ENCODE measurements around the gene TMEM132C.

DNA sequence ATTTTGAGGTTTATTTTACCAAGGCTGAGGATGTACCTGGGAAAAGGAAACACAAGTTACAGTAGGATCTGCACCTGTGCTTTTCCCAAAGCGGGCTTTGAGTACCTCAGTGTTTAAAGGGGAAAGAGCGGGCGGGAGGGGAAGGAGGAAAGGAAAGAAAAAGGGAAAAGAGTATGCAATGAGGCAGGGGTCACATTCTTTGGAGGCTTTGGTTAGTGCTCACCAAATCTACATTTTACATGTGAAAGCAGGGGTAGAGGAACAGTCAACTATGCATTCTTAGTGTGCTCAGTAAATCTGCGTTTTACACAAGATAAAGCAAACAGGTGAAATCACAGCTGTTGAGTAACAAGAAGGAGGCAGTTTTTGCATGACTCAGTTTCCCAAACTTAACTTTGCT is 242.2 kb downstream of the TMEM132C start:
- TF ChIP-seq, protein P1, sequence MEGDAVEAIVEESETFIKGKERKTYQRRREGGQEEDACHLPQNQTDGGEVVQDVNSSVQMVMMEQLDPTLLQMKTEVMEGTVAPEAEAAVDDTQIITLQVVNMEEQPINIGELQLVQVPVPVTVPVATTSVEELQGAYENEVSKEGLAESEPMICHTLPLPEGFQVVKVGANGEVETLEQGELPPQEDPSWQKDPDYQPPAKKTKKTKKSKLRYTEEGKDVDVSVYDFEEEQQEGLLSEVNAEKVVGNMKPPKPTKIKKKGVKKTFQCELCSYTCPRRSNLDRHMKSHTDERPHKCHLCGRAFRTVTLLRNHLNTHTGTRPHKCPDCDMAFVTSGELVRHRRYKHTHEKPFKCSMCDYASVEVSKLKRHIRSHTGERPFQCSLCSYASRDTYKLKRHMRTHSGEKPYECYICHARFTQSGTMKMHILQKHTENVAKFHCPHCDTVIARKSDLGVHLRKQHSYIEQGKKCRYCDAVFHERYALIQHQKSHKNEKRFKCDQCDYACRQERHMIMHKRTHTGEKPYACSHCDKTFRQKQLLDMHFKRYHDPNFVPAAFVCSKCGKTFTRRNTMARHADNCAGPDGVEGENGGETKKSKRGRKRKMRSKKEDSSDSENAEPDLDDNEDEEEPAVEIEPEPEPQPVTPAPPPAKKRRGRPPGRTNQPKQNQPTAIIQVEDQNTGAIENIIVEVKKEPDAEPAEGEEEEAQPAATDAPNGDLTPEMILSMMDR (conservative IDR thresholded peaks at IDR 0.05) = no peak
- no peak for TF ChIP-seq ZFX (IDR thresholded peaks at IDR 0.05)

All from C4-2B (cell line).